OCI-LY1 (cell line): ENCODE measurements around the gene GOLM1.

Experiments used
- H2AFZ ChIP-seq: fragments of 200-600 bp; sonication (generic), shearing (Covaris generic); 2 replicates; pipeline ENCODE4 v1.6.0; 2014; ENCODE audit warnings: antibody characterized with exemption, mild to moderate bottlenecking, low read length
- H3F3A ChIP-seq: fragments of 200-600 bp; sonication (generic), shearing (Covaris generic); 2 replicates; pipeline ENCODE4 v1.6.0; 2014; ENCODE audit warnings: mild to moderate bottlenecking, antibody characterized with exemption, low read length, moderate library complexity; ENCODE audit not compliant: insufficient read depth
- H3K27ac ChIP-seq: fragments of 200-600 bp; sonication (generic); 2 replicates; pipeline ENCODE4 v1.5.1; 2014; ENCODE audit warnings: low read length, mixed run types, mild to moderate bottlenecking, low read depth; ENCODE audit not compliant: poor library complexity, severe bottlenecking
- H3K27me3 ChIP-seq: fragments of 200-600 bp; sonication (generic); 2 replicates; pipeline ENCODE4 v1.6.0; 2014; ENCODE audit warnings: antibody characterized with exemption, mild to moderate bottlenecking, low read length, moderate library complexity; ENCODE audit not compliant: insufficient read depth
- H3K36me3 ChIP-seq: fragments of 200-600 bp; sonication (generic); 2 replicates; pipeline ENCODE4 v1.6.1; 2014; ENCODE audit warnings: mild to moderate bottlenecking, antibody characterized with exemption, low read length, moderate library complexity, mixed read lengths; ENCODE audit not compliant: insufficient read depth
- H3K4me1 ChIP-seq: fragments of 200-600 bp; sonication (generic); 2 replicates; pipeline ENCODE4 v1.5.1; 2014; ENCODE audit warnings: mild to moderate bottlenecking, low read length, moderate library complexity; ENCODE audit not compliant: insufficient read depth, severe bottlenecking
- H3K4me2 ChIP-seq: fragments of 200-600 bp; sonication (generic), shearing (Covaris generic); 2 replicates; pipeline ENCODE4 v1.6.1; 2014; ENCODE audit warnings: low read length
- H3K4me3 ChIP-seq: fragments of 200-600 bp; sonication (generic); 2 replicates; pipeline ENCODE4 v1.5.1; 2014; ENCODE audit warnings: low read length, low read depth, mild to moderate bottlenecking, mixed read lengths; ENCODE audit not compliant: poor library complexity, severe bottlenecking
- H3K79me2 ChIP-seq: fragments of 200-600 bp; shearing (Covaris generic); 2 replicates; pipeline ENCODE4 v1.6.1; 2016; ENCODE audit warnings: mixed run types, low read length, mixed read lengths; ENCODE audit not compliant: insufficient read depth
- H3K9ac ChIP-seq: fragments of 200-600 bp; sonication (generic), shearing (Covaris generic); 2 replicates; pipeline ENCODE4 v1.6.1; 2014; ENCODE audit warnings: mild to moderate bottlenecking, low read length, mixed read lengths
- H3K9me2 ChIP-seq: fragments of 200-600 bp; sonication (generic), shearing (Covaris generic); 2 replicates; pipeline ENCODE4 v1.6.1; 2014; ENCODE audit warnings: low read depth, mild to moderate bottlenecking, low read length, mixed read lengths
- H3K9me3 ChIP-seq: fragments of 200-600 bp; shearing (Covaris generic); 2 replicates; pipeline ENCODE4 v1.6.1; 2014; ENCODE audit warnings: low read length, mixed read lengths
- H4K20me1 ChIP-seq: fragments of 200-600 bp; sonication (generic), shearing (Covaris generic); 2 replicates; pipeline ENCODE4 v1.6.0; 2016; ENCODE audit warnings: mild to moderate bottlenecking, low read length; ENCODE audit not compliant: insufficient read depth
- CTCF ChIP-seq: fragments of 200-600 bp; sonication (generic), shearing (Covaris generic); IDR thresholded peaks from 2 replicates; pipeline ENCODE4 v1.5.1; 2017; ENCODE audit warnings: mild to moderate bottlenecking, antibody characterized with exemption, low read length, moderate library complexity, mixed read lengths
- EZH2 ChIP-seq: fragments of 200-600 bp; sonication (generic), shearing (Covaris generic); IDR thresholded peaks from 2 replicates; pipeline ENCODE4 v1.8.0; 2017; ENCODE audit warnings: borderline replicate concordance, mixed run types, mild to moderate bottlenecking, antibody characterized with exemption, low read length, moderate library complexity, mixed read lengths

Gene GOLM1

DNA sequence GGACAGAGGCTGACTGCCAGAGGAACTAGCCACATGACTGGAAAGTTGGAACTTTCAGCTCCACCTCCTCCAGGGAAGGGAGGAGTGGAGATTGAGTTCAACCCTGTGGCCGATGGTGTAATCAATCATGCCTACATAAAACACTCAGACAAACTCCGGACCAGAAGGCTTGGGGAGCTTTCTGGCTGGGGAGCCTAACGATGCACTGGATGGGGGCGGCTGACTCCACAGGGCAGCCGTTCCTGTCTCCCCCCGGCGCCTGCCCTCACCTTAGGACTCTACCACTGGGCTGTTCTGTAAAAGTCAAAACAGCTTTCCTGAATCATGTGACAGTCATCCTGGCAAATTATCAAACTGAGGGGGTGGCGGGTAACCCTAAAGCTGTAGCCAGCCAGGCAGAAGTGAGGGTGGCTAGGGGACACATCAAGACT is 58.0 kb downstream of the GOLM1 start:
- H2AFZ ChIP-seq: no peak overlapping the region
- no peaks in the 10 kb centered on the region for H3F3A ChIP-seq
- no peaks in the 10 kb centered on the region for H3K4me1 ChIP-seq
- no peak for TF ChIP-seq EZH2
- TF ChIP-seq CTCF: no peak
- no peaks in the 10 kb centered on the region for H4K20me1 ChIP-seq
- H3K4me3 ChIP-seq: no peak overlapping the region
- H3K27ac ChIP-seq: no peak overlapping the region
- H3K79me2 ChIP-seq: no peaks in the 10 kb centered on the region
- H3K36me3 ChIP-seq: no peaks in the 10 kb centered on the region
- no peaks in the 10 kb centered on the region for H3K27me3 ChIP-seq
- H3K4me2 ChIP-seq: no peak overlapping the region
- H3K9me2 ChIP-seq: no peaks in the 10 kb centered on the region
- no peaks in the 10 kb centered on the region for H3K9me3 ChIP-seq
- H3K9ac ChIP-seq: no peak overlapping the region

DNA sequence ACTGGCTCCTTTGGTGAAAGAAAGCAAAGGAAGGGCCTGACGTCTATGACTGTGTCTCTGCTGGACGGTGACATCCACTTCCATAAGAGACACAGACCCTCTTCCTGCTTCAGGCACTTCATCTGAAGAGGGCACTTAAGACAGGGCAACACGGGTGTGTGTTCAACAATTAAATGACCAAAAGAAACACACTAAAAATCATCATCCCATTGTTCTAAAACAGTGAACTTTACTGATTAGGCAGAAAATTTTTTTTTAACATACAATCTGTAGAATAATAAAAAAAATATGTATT is 58.5 kb downstream of the GOLM1 start:
- Histone ChIP-seq H4K20me1 (no peaks in the 10 kb centered on the region), H3K4me1 (no peaks in the 10 kb centered on the region), H3K4me2 (no peak overlapping the region), H3K36me3 (no peaks in the 10 kb centered on the region), H3K9me2 (no peaks in the 10 kb centered on the region), H3K9ac (no peak overlapping the region), H3K27me3 (no peaks in the 10 kb centered on the region), H3K4me3 (no peak overlapping the region), H3K9me3 (no peaks in the 10 kb centered on the region), H3K79me2 (no peaks in the 10 kb centered on the region), H3F3A (no peaks in the 10 kb centered on the region), H2AFZ (no peak overlapping the region), H3K27ac (no peak overlapping the region)
- TF ChIP-seq CTCF: no peak
- no peak for TF ChIP-seq EZH2

- Histone ChIP-seq H3K9me2 (no peaks in the 10 kb centered on the region), H3K27me3 (no peaks in the 10 kb centered on the region), H3F3A (no peaks in the 10 kb centered on the region), H3K4me1 (no peaks in the 10 kb centered on the region), H3K9ac (no peak overlapping the region), H2AFZ (no peak overlapping the region), H3K36me3 (no peaks in the 10 kb centered on the region), H3K9me3 (no peaks in the 10 kb centered on the region), H3K4me3 (no peak overlapping the region), H3K79me2 (no peaks in the 10 kb centered on the region), H3K4me2 (no peak overlapping the region), H4K20me1 (no peaks in the 10 kb centered on the region), H3K27ac (no peak overlapping the region)
- no peak for TF ChIP-seq CTCF
- TF ChIP-seq EZH2: no peak
Measured at GRCh38 chr9:86039991-86040860, 59.1 kb downstream of the GOLM1 start.
